ENCODE results near the gene WDR37.

WDR37 gene

DNA sequence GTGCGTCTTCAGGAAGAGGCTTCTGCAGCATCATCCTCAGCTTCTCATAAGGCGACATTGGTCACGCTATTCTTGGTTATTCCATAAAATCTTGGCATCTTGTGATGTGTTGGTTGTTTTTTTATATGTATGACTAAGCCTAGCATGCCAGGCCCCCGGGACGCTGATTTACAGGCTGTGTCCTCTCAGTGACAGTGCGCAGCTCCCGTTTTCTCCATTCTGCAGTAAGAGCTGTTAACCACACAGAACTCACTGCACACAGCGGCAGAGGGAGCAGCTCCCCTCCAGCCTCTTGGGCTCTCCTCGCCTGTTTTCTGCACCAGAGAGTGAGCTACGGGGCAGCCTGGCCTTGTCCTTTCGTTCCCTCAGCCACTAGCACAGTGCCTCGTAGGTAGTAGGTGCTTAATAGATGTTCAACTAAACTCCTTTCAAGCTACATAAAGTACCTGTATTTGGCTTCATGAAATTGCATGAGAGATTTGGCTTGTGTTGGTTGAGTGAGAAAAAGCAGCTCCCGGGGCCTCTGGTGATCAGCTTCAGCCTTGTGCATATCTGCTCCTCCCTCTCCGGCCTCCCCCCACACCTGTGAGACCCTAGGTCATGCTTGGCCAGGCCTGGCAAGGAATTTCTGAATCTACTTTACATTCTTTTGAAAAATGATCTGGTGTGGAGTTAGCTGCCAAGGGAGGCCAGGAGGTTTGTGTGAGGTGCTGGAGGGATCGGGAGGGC lies 116.2 kb downstream of the WDR37 start:
- DNase-seq: no peak

DNA sequence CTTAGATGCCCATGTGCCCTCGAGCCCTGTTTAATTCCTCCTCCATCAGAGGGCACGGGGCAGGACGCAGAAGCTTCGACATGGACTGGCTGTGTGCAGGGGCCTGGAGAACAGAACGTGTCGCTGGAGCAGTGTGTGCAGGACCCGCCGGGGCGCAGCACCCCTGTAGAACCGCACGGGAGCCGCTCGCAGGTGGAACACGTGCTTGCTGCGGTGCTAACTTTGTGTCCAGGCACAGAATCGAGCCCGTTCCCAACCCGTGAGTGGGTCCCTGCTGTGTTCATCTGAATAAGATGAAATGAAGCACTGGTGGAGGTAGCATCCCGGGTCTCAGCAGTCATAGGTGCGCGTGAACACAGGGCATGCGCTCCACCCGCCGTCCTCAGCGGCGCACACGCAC lies 116.9 kb downstream of the WDR37 start:
- no peak for DNase-seq

DNA sequence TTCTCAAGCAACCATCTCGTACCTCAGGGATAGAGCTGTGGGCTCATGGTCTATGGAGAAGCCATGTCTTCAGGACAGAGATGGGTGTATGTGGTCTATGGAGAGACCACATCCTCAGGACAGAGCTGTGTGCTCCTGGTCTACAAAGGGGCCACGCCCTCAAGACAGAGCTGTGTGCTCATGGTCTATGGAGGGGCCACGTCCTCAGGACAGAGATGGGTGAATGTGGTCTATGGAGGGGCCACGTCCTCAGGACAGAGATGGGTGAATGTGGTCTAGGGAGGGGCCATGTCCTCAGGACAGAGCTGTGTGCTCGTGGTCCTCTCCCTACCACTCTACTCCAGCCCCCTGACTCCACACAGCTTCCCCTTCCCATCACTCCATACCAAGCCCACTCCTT lies 117.8 kb downstream of the WDR37 start:
- DNase-seq: no peak

DNA sequence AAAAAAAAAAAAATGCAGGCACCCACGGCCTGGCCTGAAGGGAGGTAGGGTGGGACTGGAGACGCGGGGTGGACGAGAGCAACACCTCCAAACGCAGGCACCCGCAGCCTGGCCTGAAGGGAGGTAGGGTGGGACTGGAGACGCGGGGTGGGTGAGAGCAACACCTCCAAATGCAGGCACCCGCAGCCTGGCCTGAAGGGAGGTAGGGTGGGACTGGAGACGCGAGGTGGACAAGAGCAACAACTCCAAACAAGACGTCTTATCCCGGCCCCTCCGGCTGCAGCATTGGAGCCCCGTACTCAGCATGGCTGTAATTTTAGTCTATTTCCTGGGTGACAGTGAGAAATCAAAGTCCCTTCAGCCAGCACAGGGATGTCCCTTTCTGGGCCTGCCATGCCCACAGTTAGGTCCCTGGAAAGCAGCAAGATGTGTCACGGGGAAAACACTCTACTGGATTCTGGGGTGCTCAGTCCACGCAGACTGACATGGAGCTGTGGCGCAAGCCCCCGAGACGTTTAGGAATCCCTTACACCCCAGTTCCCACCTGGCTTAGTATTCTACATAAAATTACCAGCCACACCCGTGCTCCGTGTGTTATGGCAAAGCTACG lies 119.9 kb downstream of the WDR37 start:
- DNase-seq: no peak

DNA sequence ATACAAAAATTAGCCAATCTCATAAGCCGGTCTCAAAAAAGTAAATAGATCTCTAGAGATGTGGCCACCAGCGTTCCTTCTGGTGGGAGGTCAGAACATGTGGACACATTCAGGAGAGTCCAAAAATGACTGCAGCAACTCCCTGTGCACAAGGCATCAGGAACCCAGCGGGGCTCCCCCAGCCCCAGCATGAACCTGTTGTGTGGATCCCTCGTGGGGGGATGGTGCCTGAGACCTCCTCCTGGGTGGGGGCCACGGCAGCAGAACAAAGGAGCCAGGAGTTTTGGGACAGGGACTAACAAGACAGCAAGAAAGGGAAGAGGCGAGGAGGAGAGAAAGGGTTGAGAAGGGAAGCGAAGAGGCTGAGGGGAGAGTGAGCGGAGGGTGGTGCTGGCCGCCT lies 121.8 kb downstream of the WDR37 start:
- no peak for DNase-seq

DNA sequence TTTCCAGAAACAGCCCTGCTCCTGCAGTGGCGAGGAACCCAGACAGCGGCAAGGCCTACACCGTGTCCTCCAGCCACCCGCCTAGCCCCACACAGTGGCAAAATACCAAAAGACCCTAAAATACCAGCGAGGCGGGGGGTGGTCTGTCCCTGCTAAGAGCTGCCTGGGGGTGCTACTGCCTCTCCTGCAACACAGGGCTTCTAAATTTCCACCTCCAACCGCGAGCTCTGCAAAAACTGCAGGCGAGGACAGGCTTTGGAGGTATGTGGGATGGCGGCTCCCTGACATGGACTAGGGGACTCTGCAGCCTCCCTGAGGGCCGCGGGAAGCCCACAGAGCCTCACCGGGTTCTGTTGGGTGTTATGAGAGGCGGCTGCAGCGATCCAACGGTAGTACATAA lies 122.3 kb downstream of the WDR37 start:
- DNase-seq: no peak

DNA sequence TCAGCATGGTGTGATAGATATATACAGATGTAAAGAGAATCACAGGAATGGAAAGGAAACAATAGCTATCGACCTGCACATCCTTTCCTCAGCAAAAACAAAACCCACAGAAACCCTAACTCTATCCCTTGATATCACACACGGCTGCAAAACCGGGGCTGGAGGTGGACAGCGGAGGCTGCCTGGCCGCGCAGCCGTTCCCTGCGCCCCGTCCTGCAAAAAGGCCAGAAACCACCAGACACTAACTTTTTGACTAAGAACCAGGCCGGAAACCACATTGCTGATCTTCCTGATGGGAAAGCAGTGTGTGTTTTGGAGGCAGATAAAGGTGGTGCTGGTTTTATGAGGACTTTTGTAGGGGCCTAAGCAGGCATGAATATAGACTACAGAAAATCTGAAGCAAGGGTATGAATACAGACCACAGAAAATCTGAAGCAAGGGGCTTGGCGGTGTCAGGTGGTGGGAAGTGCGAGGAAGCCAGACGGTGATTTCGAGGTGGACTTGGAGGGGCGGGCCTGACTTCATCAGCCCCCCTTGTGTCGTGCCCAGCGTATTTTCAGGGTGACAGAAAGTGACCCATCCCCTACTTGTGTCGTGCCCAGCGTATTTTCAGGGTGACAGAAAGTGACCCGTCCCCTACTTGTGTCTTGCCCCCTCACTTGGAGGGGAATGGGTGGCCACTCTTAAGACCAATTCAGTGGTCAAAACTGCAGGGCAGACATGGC lies 123.3 kb downstream of the WDR37 start:
- no peak for DNase-seq

DNA sequence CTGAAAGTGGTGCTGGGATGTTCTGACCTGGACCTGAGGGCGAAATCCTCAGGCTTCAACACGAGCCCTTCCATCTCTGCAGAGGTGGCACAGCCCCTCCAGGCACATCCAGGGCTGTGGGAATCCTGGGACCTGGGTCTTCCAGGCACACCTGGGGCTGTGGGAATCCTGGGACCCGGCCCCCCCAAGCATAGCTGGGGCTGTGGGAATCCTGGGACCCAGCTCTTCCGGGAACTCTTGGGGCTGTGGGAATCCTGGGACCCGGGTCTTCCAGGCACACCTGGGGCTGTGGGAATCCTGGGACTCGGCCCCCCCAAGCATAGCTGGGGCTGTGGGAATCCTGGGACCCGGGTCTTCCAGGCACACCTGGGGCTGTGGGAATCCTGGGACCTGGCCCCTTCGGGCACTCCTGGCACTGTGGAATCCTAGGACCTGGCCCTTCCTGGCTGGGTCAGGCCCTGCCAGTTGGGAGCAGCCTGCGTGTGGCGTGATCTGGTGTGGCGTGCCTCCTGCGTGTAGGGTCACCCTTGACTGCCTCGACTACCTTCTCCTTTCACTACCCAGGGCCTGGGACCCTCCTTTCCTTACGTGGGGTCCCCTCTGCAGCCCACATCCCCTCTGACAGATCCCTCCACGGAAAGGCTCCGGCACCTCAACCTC lies 124.0 kb downstream of the WDR37 start:
- DNase-seq: no peak

DNA sequence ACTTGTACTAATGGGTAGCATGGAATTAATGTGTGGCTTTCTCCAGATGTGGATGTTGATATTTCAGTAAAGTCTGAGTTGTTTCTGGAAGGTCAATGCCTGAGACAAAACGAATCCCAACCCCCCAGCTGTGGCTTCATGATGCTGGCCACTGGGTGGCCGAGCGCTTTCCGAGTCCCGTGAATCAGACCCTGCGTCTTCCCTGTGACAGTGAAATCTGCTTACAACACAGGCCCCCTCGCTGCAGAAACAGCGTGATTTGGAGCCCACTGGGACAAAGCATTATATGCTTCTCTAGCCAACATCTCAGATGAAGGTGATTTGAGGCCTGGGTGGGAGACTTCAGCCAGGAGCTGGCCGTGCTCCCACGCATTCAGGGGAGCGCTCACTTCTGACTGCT lies 124.7 kb downstream of the WDR37 start:
- DNase-seq: no peak
